HEK293T (cell line): ENCODE data around the gene ZFR2.

Experiments
- FOXM1 ChIP-seq: fragments of 450-650 bp; IDR thresholded peaks from 2 replicates; pipeline ENCODE4 v1.6.1; 2017; ENCODE audit warnings: mild to moderate bottlenecking, borderline replicate concordance
- SP1 ChIP-seq: fragments of 450-650 bp; IDR thresholded peaks from 2 replicates; pipeline ENCODE4 v1.6.1; 2017
- TARDBP ChIP-seq: fragments of 450-650 bp; IDR thresholded peaks from 2 replicates; pipeline ENCODE4 v1.6.1; 2016

- no peak for TF ChIP-seq TARDBP
- no peak for TF ChIP-seq SP1
- no peak for TF ChIP-seq FOXM1
Observed at GRCh38 chr19:3770136-3770999, 98.5 kb downstream of the ZFR2 start.
